Measurements from ENCODE around the gene DDX46. TPM values are rescaled to one million over a fixed set of nuclear protein-coding genes. Genes with fewer than 3 reads are reported as not detected.
A peak's percentile ranks its signal among the peaks of the same experiment; 100 is the strongest.

DDX46 gene
- total RNA-seq, 2 experiments from 2014 or later, result 35.5 to 35.8 TPM

GRCh38 chr5:134784241-134784920 lies 25.8 kb downstream of the DDX46 start:
- CTCF ChIA-PET, result interaction anchor here (0.9 to 1.4 kb wide), 2 partner anchors 10 to 121 kb away, joined by 3 to 13 read pairs; partner anchors contain the start of gene PCBD2
- ATAC-seq (ENCODE audit: poor library complexity) (no peak), DNase-seq (peak in 5 of 14 experiments; percentile 9 to 39 (median 29))
- Mint-ChIP-seq H3K27me3 (no peaks in the 10 kb centered on the region), H3K4me3 (no peak overlapping the region), H3K9me3 (no peaks in the 10 kb centered on the region), H3K36me3 (ENCODE audit: low read depth) (peaks cover 92% of the 10 kb centered on the region), H3K27ac (no peak overlapping the region), H3K4me1 (ENCODE audit: low read depth) (no peaks in the 10 kb centered on the region)
- no peaks in the 10 kb centered on the region for H3K9me3 ChIP-seq (ENCODE audit: control insufficient read depth in 1 of 2, insufficient read depth in 1 of 2, low read length in 2 of 2)
- no peak overlapping the region for H3K4me3 ChIP-seq (ENCODE audit: low read length)
- POLR2A ChIA-PET, result interaction anchor here (0.8 to 0.9 kb wide), 2 partner anchors 61 to 120 kb away, joined by 3 to 7 read pairs; partner anchors contain the start of genes C5orf24 and PCBD2
- TF ChIP-seq, protein P1, sequence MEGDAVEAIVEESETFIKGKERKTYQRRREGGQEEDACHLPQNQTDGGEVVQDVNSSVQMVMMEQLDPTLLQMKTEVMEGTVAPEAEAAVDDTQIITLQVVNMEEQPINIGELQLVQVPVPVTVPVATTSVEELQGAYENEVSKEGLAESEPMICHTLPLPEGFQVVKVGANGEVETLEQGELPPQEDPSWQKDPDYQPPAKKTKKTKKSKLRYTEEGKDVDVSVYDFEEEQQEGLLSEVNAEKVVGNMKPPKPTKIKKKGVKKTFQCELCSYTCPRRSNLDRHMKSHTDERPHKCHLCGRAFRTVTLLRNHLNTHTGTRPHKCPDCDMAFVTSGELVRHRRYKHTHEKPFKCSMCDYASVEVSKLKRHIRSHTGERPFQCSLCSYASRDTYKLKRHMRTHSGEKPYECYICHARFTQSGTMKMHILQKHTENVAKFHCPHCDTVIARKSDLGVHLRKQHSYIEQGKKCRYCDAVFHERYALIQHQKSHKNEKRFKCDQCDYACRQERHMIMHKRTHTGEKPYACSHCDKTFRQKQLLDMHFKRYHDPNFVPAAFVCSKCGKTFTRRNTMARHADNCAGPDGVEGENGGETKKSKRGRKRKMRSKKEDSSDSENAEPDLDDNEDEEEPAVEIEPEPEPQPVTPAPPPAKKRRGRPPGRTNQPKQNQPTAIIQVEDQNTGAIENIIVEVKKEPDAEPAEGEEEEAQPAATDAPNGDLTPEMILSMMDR (IDR thresholded peaks at IDR 0.05), result peak; percentile 25
- no peaks in the 10 kb centered on the region for H3K27me3 ChIP-seq (ENCODE audit: control insufficient read depth in 1 of 2, insufficient read depth in 2 of 2, low read length in 2 of 2)
- peaks cover 75% of the 10 kb centered on the region for H3K36me3 ChIP-seq (ENCODE audit: insufficient read depth, low read length)
- intact Hi-C loops (cut with DNase I, micrococcal nuclease), result loop anchor here (1.0 to 10.0 kb wide), 3 partner anchors 50 to 121 kb away; partner anchors contain the start of genes PCBD2 (in 2 of the 2) and CAMLG (in 1 of the 2)
- no peaks in the 10 kb centered on the region for H3K4me1 ChIP-seq (ENCODE audit: insufficient read depth, low read length)
- no peak overlapping the region for H3K27ac ChIP-seq (ENCODE audit: low read depth in 1 of 2, low read length in 2 of 2)

- TF ChIP-seq, protein P1 (IDR thresholded peaks at IDR 0.05), result no peak
- Mint-ChIP-seq H3K4me3 (no peak overlapping the region), H3K36me3 (ENCODE audit: low read depth) (peaks cover 92% of the 10 kb centered on the region), H3K27me3 (no peaks in the 10 kb centered on the region), H3K9me3 (no peaks in the 10 kb centered on the region), H3K27ac (no peak overlapping the region), H3K4me1 (ENCODE audit: low read depth) (no peaks in the 10 kb centered on the region)
- CTCF ChIA-PET, result interaction anchor here (1.4 kb wide), 1 partner anchor 120 kb away, joined by 13 read pairs; the partner anchor contains the start of gene PCBD2
- no peak for DNase-seq
- POLR2A ChIA-PET, result interaction anchor here (0.8 to 0.9 kb wide), 2 partner anchors 61 to 119 kb away, joined by 3 to 7 read pairs; partner anchors contain the start of genes C5orf24 and PCBD2
- no peak for ATAC-seq (ENCODE audit: poor library complexity)
- H3K27me3 ChIP-seq (ENCODE audit: control insufficient read depth in 1 of 2, insufficient read depth in 2 of 2, low read length in 2 of 2), result no peaks in the 10 kb centered on the region
- peaks cover 74% of the 10 kb centered on the region for H3K36me3 ChIP-seq (ENCODE audit: insufficient read depth, low read length)
- intact Hi-C loops (cut with DNase I, micrococcal nuclease), result loop anchor here (1.0 to 10.0 kb wide), 3 partner anchors 50 to 120 kb away; partner anchors contain the start of genes PCBD2 (in 2 of the 2) and CAMLG (in 1 of the 2)
- H3K27ac ChIP-seq (ENCODE audit: low read depth in 1 of 2, low read length in 2 of 2), result no peak overlapping the region
- H3K9me3 ChIP-seq (ENCODE audit: control insufficient read depth in 1 of 2, insufficient read depth in 1 of 2, low read length in 2 of 2), result no peaks in the 10 kb centered on the region
- H3K4me1 ChIP-seq (ENCODE audit: insufficient read depth, low read length), result no peaks in the 10 kb centered on the region
- H3K4me3 ChIP-seq (ENCODE audit: low read length), result no peak overlapping the region
Measured at GRCh38 chr5:134784946-134785620, 26.5 kb downstream of the DDX46 start.

GRCh38 chr5:134787692-134788091 lies 29.1 kb downstream of the DDX46 start:
- H3K36me3 Mint-ChIP-seq (ENCODE audit: low read depth), result peaks cover 95% of the 10 kb centered on the region
- ATAC-seq (ENCODE audit: poor library complexity) (no peak), DNase-seq (no peak)
- Histone ChIP-seq H3K4me1 (ENCODE audit: insufficient read depth, low read length) (no peaks in the 10 kb centered on the region), H3K27ac (ENCODE audit: low read depth in 1 of 2, low read length in 2 of 2) (no peak overlapping the region), H3K9me3 (ENCODE audit: control insufficient read depth in 1 of 2, insufficient read depth in 1 of 2, low read length in 2 of 2) (no peaks in the 10 kb centered on the region), H3K27me3 (ENCODE audit: control insufficient read depth in 1 of 2, insufficient read depth in 2 of 2, low read length in 2 of 2) (no peaks in the 10 kb centered on the region), H3K36me3 (ENCODE audit: insufficient read depth, low read length) (peaks cover 78% of the 10 kb centered on the region), H3K4me3 (ENCODE audit: low read length) (no peak overlapping the region)
- TF ChIP-seq, protein P1 (IDR thresholded peaks at IDR 0.05), result no peak
- no peaks in the 10 kb centered on the region for H3K27me3 Mint-ChIP-seq
- intact Hi-C loops (cut with DNase I, micrococcal nuclease), result loop anchor here in 1 of 2 experiments (10.0 kb wide), 1 partner anchor 53 kb away; the partner anchor contains the start of gene CAMLG
- no peaks in the 10 kb centered on the region for H3K4me1 Mint-ChIP-seq (ENCODE audit: low read depth)
- H3K9me3 Mint-ChIP-seq, result no peaks in the 10 kb centered on the region
- H3K27ac Mint-ChIP-seq, result no peak overlapping the region
- no peak overlapping the region for H3K4me3 Mint-ChIP-seq
- ChIA-PET CTCF (interaction anchor here (1.6 kb wide), 1 partner anchor 29 kb away, joined by 3 read pairs; the partner anchor contains the start of gene DDX46), POLR2A (no interaction called here)
